ENCODE results near the gene PNN.

- TF ChIP-seq POLR2A (IDR thresholded peaks at IDR 0.05; ENCODE audit: low read length) (no peak), GATA1 (IDR thresholded peaks at IDR 0.05; ENCODE audit: low read depth, low read length) (no peak)
Measured at GRCh38 chr14:39177168-39177545, 2.1 kb downstream of the PNN start.

Data from erythroblast (primary cell).